NCI-H1048 (cell line): ENCODE measurements around the gene GABARAP.
"Not testable (repeated sequence)": the region's sequence is repeated elsewhere in the genome, so short reads cannot be mapped to it uniquely, and the experiment has no call there.

ENCODE experiments used
- DNase-seq: peaks from one replicate; lab custom pipeline; 2025; lab: John Stamatoyannopoulos, UW

GABARAP gene

DNA sequence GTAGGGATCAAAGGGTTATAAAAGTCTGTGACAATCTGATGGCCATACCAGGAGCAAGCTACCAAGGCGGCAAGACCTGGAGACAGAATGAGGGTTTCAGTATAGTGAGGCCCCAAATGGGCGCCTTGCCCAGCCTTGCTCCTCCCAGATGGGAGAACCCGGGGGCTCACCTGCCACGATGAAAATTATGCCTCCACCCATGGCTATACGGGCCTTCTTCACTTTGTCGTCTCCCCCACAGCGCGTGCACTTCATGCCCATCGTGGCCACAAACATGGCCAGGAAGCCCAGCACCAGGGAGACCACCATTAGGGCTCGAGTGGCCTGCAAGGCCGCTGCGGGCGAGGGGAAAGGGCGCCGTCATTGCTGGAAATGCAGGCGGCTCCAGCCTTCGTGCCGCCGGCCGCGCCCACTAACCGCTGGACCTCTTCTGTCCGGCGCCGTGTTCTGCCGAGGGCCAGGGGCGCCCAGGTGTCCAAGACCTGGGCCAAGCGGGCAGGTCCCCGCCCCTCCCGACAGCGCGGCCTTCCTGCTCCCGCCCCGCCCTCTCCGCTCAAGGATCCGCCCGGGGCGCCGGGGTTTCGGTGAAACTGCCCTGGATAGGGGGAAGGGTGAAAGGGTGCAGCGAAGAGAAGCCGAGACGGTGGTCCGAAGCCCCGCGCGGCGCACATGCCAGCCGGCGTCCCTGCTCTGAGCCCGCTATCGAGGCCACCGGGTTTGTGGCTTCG lies 18.6 kb upstream of the GABARAP start:
- no peak for DNase-seq

DNA sequence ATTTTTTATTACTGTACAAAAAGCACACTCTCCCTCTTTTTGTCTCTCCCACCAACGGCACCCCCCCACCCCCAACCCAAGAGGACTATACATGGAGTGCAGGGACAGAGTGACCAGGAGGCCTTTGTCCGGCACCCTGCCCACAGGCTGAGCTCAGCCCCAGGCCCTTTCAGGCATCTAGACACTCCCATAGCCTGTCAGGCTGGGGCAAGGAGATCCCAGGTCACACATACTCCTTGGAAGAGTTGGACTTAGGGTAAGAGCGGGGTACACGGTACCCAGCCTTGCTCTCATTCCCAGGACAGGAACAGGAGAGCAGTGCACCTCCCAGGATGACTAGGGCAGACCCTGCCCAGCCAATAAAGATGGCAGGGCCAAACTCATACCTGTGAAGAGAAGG lies 17.9 kb upstream of the GABARAP start:
- DNase-seq, result no peak

DNA sequence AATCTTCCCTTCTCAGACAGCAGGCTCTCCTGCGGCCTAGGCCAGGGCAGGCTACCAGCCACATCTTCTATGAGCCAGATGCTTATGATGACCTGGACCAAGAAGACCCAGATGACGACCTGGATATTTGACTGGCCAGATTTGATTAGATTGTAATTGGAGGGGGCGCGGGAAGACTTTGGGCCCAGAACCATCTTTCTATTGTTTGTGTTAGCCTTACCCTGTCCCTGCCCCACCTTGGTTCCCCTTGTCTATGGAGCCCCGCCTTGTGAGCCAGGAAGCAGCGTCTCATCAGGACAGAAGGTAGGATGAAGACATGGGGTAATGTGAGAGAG lies 17.3 kb upstream of the GABARAP start:
- DNase-seq, result no peak

DNA sequence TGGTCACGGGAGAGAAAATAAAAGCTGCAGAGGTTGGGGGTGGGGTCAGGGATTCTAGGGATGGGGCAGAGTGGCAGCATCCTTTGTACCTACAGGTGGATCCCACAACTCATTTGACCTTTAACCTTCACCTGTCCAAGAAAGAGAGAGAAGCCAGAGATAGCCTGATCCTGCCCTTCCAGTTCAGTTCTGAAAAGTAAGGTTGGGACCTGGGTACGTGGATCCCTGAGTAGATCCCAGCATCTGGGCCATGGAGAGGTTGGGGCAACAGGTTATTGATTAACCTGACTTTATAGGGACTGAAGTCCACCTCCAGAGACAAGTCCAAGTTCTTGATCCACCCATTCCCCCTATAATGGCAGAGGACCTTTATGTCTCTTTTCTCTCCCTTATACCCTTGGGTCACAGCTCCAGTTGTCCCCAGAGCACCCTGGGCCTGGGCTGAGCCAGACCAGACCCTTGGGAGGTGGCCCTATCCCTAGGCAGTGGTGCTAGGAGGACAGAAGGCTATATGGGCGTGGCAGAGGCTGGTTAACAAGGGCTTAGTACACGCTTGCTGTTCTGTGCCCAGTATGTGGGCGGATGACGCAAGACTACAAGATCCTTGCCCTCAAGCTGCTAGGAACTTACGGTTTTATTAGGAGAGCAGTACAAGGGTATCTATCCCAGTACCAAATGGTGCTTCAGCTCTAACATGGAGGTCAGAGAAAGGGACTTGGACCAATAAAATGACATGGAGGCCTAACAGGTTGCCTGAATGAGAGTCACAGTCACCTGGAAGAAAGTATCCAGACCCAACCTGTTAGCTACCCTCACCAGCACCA lies 16.7 kb upstream of the GABARAP start:
- DNase-seq, result no peak

DNA sequence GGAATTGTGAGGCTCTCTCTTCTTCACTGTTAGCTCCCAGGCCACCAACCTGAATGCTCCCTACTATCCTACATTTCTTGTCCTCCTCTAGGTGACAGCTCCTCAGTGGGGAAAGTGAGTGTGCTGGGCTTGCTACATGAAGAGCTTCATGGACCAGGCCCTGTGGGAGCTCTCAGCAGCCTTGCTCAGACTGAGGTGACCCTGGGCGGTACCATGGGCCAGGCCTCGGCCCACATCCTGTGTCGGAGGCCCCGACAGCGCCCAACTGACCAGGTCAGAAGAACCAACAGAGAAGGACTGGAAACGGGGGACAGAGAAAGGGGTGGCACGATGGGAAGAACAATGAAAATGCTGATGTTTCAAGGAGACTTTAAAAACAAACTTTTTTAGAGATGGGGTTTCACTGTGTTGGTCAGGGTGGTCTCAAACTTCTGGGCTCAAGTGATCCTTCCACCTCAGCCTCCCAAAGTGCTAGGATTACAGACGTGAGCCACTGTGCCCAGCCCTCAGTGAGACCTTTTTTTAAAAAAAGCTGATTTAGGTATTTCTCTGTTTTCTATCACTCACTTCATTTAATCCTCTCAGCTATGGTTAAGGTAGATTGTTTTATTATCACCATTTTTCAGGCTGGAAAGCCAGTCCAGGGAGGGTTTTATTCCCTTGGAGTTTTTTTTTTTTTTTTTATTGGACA lies 14.7 kb upstream of the GABARAP start:
- no peak for DNase-seq

DNA sequence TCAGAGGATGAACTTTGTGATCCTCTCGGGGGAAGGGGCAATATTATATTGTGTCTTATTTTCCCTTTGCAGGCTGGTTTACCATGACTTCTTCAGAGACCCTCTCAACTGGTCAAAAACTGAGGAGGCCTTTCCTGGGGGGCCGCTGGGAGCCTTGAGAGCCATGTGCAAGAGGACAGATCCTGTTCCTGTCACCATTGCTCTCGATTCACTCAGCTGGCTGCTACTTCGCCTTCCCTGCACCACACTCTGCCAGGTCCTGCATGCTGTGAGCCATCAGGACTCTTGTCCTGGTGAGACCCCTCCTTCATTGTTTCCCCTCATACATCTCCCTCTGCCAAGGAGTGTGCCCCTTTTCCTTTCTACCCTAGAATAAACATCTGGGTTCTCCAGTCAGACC lies 12.3 kb upstream of the GABARAP start:
- DNase-seq, result no peak

DNA sequence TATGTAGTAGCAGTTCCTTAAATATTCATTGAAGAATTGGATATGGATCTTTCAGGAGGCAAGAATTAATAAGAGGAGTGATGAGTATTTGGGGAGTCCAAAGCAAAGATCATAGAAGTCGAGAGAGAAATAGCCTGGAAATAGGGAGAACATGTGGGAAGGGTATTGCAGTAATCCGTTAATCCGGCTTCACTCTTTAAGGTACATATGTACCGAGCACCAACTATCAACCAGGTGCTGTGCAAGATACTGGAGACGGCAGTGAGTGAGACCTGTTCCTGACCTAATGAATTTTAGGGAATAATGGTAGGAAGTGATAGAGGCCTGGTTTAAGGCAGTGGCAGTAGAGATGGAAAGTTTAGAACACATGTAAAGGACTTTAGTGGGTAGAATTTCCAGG lies 10.8 kb upstream of the GABARAP start:
- DNase-seq, result no peak

DNA sequence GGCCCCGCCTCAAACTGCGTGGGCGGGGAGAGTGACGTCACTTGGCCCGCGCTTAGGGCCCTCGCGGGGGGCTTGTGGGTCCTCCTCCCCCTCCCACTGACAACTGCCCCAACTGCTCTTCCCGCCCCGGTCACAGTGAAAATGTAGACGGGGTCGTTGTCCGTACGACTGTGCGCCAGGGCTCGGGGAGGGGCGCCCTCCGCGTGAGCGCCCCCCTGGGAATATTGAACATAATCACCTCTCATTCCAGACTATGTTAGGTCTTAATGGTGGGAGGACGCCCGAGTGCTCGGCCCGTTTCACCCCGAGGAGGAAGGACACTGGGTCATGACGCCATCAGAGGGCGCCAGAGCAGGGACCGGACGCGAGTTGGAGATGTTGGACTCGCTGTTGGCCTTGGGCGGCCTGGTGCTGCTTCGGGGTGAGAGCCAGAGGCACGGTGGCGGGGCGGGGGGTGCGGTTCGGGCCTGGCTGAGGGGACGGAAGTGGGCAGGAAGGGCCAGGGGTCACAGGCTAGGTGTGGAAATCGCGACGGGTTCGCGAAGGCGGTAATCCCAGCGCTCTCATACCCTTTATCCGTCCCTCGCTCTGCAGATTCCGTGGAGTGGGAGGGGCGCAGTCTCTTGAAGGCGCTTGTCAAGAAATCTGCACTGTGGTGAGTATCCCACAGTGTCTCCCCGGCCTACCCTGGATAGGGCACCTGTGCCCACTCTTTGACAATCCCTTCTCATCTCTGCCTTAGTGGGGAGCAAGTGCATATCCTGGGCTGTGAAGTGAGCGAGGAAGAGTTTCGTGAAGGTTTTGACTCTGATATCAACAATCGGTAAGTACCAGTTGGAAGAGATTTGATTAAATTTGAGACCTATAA lies 10.2 kb upstream of the GABARAP start, which contains the start of gene ELP5:
TSS of gene ELP5 (plus strand) at position 40 of the 868 bp plus-strand sequence. CDS start at position 376, 336 bp downstream.
- peak; percentile 72 for DNase-seq

DNA sequence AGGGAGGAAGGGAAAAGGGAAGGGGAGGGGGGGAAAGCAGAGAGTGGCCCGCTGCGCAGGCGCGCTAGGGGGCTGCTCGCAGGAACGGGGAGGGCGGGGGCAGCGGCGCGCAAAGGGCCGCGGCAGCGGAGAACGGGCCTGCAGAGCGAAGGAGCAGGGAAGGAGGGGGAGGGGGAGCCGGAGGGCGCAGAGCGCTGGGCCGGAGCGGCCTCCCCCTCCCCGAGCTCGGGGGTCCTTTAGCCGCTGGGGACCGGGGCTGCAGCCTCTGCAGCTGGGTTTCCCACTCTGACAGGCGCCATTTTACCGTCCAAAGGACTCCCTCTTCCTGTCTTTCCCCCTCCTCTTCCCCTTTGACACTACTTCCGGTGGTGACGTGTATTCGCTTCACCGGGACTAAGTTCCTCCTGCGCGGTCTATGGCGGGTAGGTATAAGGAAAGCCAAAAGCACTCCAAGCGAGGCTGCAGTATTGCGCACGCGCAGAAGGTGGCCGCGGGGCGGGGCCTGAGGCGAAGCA lies 9.5 kb upstream of the GABARAP start, which contains the start of gene CTDNEP1:
TSS of gene CTDNEP1 (minus strand) at position 74 of the 515 bp plus-strand sequence. CDS start 438 bp downstream, outside the sequence.
- peak; percentile 89 for DNase-seq

DNA sequence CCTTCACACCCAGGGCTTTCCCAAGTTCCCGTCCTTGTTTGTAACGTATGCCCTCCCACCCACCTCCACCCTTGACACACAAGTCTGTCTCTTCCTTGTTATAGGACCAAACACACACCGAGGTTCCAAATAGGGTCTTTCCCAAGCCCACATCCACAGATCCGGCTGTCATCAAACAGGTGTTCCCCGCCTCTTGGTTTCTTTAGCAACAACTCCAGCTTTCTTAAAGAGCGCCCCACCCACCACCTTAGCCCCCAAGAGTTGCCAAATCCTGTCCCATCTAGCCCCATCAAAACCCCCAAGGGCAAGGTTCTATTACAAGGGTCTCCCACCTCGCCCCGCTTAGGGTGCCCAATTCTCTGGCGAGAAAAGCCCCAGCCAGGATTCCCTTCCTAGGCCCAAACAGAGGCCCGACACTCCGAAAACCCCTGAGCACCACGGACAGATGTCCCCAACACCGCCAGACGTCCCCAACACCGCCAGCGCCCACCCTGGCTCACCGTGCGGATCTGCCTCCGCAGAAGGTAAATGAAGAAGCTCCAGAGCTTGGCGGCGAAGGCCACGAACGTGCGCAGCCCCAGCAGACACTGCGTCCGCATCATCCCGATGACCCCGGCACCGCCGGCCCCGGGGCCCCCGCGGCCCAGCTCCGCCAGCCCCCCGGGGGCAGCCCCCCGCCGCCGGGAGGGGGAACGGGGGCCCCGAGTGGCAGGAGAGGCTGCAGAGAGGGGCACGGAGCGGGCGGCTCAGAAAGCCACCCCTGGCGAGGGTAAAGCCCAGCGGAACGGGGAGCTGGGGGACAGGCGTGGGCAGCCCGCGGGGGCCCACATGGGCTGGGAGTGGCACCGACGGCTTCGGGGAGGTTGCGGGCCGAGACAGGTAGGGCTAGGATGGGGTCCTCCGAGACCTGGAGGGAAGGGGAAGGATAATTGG lies 8.7 kb upstream of the GABARAP start:
- no peak for DNase-seq

DNA sequence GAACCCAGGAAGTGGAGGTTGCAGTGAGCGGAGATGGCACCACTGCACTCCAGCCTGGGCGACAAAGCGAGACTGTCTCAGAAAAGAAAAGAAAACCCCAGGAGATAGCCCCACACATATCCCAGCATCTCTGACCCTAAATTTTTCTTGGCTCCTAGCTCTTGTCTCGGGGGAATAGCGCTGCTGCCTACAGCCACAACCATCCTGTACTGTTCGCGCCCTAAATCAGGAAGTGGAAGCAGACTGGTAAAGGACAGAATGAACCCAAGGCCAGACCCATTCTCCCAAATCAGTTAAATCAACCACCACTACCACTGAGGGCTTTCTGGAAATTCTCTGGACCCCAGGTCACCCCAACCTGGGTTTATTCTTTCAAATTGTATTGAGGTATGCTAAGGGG lies 7.6 kb upstream of the GABARAP start:
- no peak for DNase-seq

DNA sequence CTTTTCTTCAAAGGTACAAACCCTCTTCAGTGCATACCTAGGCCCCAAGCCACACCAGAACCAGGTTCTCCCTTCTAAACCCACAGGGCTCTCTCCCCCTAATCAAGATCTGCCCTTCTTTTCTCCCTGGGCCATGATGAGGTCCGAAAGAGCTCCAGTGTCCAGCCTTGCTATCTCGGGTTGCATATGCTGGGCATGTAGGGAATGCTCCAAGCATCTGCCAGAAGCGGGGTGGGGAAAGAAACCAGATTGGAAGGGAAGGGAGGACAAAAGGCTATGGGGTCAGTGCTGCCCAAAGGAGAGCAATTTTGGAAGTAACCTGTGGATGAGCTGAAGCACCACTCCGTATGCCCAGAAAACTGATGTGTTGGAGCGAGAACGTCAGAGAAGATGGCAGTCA lies 7.0 kb upstream of the GABARAP start:
- DNase-seq, result no peak

DNA sequence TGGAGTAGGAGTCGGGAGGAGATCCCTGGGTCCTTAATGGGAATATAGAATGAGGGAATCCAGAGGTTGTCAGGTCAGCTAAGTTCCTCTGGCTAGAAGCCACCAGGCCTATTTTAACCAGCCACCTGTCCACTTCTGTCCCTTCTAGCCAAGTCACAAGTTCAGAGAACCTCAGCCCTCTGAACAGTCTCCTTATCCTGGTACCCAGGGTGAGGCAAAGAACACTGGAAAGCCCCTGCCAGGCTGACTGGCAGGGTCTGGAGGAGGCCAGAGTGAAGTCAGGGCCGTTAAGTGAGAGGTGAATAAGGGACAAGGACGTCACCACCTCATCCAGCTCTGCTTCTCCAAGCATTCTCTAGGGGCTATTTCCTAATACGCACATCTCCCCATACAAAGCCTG lies 6.5 kb upstream of the GABARAP start:
- DNase-seq, result no peak

DNA sequence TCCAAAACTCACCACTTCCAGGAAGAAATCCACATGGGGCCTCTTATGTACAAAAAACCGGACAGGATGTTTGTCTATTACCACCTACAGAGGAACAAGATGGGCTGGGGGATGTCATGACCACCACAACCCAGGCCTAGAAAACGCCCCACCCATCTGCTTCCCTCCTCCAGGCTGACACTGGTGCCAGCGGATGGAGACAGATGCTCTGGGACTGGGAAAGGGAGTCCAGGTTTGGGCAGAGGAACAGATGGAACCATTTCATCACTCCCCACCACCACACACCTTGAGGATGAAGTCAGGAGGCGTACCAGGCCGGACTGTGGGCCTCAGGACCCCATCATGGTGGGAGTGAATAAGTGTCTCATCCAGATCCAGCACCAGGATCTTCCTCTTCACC lies 4.5 kb upstream of the GABARAP start:
- DNase-seq, result no peak

DNA sequence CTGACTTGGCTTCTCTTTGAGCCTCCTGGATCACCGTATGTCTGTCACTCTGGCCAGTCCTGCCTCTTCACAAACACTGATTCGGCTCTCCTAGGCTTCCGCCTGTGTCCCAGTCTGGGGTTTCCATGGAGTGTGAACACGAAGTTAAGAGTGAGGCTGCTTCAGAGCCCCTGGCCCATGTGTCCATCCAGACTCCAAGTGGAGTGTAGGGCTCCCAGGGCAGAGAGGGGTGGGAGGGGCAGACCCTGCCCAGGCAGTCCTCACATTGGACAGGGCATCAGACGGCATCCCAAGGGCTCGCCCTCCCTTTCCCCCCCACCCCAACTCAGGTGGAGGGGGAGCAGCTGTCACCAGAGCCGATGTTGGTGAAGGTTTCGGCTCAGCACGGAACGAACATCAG lies 1.6 kb upstream of the GABARAP start:
- DNase-seq, result not testable (repeated sequence)

DNA sequence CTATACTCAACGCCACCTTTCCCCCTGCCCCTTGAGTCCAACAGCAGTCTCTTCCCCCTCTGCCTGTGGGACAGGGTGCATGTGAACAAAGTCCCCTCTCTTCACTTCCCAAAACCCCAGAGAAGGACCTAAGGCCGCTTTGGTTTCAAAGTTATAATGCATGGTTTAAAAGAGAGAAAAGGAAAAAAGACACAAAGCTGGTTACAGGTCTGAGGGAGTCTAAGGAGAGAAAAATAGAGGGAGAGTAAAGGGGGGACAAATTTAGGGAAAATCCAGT lies 1.1 kb upstream of the GABARAP start:
- DNase-seq, result no peak

DNA sequence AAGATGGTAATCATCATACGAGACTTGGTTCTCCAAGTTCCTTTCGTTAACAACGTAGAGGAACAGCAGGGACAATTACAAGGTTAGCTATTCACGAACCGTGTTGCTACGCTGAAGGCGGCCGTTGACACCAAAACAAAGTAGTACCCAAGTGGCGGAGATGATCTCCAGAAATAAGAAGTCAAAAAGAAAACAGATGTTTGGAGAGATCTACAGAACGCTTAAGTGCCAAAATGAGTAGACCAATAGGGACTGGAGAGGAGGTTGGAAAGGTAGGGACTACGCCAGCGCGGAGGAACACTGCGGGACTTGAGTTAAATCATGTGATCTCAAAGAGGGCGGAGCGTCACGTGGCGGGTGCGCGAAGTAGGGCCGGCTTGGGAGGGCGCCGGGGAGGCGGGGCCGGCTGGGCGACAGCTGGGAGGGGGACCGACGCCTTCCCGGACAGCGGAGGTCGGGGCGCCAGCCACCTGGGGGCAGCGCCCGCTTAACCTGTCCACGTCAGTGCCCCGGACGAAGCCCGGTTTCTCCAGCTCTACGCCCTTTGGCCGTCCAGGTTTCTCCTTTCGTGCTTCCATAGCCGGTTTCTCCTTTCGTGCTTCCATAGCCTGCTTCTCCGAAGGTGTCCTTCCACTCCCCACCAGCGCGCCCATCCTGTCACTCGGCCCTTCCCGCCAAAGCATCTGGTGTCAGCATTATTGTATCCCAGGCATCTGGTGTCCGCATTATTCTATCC lies 636 bp upstream of the GABARAP start:
- peak; percentile 86 for DNase-seq

DNA sequence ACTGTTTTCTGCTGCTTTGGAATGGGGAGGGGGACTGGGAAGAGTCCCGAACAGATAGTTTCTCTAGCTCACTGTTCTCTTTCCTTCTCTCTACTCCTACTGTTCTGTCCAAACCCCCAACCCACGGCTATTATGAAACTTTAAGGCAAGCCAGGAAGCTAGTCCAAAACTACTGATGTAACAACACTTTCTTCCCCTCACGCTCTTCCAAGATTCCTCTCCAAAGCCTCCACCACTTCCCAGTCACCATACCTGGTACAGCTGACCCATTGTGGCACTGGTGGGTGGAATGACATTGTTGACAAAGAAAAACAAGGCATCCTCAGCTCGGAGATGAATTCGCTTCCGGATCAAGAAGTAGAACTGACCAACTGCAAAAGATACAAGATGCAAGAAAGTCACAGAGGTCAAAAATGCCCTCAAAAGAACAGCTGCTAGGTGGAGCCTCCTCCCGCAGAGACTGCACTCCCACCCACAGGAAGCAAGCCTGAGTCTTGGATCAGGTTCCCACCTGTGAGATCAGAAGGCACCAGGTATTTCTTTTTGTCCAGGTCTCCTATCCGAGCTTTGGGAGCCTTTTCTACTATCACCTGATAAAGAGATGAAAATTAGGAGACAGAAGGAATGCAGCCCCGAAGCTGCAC lies 1.0 kb downstream of the GABARAP start:
- DNase-seq, result no peak

DNA sequence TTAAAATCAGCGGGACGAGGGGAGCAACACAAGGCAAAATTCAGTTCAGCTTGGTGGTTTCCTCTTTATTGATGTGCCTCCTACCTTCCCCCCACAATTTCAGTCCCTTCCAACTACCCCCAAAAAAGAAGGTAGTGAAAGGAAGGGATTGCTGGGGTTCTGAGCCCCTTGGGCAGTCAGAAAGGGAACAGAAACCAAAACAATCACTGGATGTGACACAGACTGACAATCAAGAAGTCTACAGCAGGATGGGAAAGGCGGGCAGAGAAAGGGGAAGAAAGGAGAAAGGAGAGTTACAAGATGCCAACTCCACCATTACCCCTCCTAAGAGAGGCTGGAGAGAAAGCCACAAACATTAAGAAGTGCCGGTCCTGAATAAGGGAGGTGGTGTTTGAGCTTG lies 1.9 kb downstream of the GABARAP start:
- DNase-seq, result no peak
